Measurements from ENCODE around the gene TRIM17. TPM values are rescaled to one million over a fixed set of nuclear protein-coding genes. Genes with fewer than 3 reads are reported as not detected.

TRIM17 gene
- total RNA-seq, 4 donors from 2014 or later: not detected

GRCh38 chr1:228358764-228359612, 57.7 kb downstream of the TRIM17 start:
- 92% methylated on average over 19 of the region's 19 CpGs; no CpG with 5 or more reads in 1 of the 2 donors for WGBS, 2 donors (ENCODE audit: low coverage in 1 of 2)
- no peaks in the 10 kb centered on the region for H3K9me3 ChIP-seq
- H3K36me3 ChIP-seq: no peaks in the 10 kb centered on the region
- DNase-seq: no peak
- no peaks in the 10 kb centered on the region for H3K4me1 ChIP-seq
- in situ Hi-C loops (cut with MboI; ENCODE audit: low pct_ligation_motif_present in 1 of 4, low pct_unique_long_range_greater_than_20kb in 1 of 4, low sequenced_read_pairs in 3 of 4): no loop called here
- H3K27ac ChIP-seq: no peak overlapping the region
- no peak overlapping the region for H3K4me3 ChIP-seq
- intact Hi-C loops (cut with DNase I; ENCODE audit: low total_unique reads): no loop called here
- H3K27me3 ChIP-seq: no peaks in the 10 kb centered on the region
- TF ChIP-seq CTCF (IDR thresholded peaks at IDR 0.05) (no peak), POLR2A (IDR thresholded peaks at IDR 0.05) (no peak), POLR2AphosphoS5 (IDR thresholded peaks at IDR 0.05) (no peak), EP300 (IDR thresholded peaks at IDR 0.05; ENCODE audit: low read depth) (no peak)

GRCh38 chr1:228358039-228358763, 58.5 kb downstream of the TRIM17 start:
- Histone ChIP-seq H3K4me1 (no peaks in the 10 kb centered on the region), H3K9me3 (no peaks in the 10 kb centered on the region), H3K27ac (no peak overlapping the region), H3K27me3 (no peaks in the 10 kb centered on the region), H3K36me3 (no peaks in the 10 kb centered on the region), H3K4me3 (no peak overlapping the region)
- WGBS, 2 donors (ENCODE audit: low coverage in 1 of 2): 75% methylated on average over 4 of the region's 4 CpGs; no CpG with 5 or more reads in 1 of the 2 donors
- in situ Hi-C loops (cut with MboI; ENCODE audit: low pct_ligation_motif_present in 1 of 4, low pct_unique_long_range_greater_than_20kb in 1 of 4, low sequenced_read_pairs in 3 of 4) (no loop called here), intact Hi-C loops (cut with DNase I; ENCODE audit: low total_unique reads) (no loop called here)
- TF ChIP-seq POLR2AphosphoS5 (IDR thresholded peaks at IDR 0.05): no peak
- DNase-seq: no peak

Small RNA genes lying within 50 kb of the gene (small RNA-seq; reads per million reads assigned to genes)
- gene MIR4666A: 0 reads per million in 4 donors

Other genes starting within 250 kb of the TRIM17 start
- gene OBSCN, start 208.8 kb downstream of the TRIM17 start, total RNA-seq: 10 to 100 TPM; 11.9 to 21.7 (median 15.8) TPM
- 100 to 1,000 TPM in 1 of 4 donors, 10 to 100 TPM in 3; 27.2 to 125 (median 48.6) TPM for gene TRIM11, start 10.0 kb downstream of the TRIM17 start, total RNA-seq
- 100 to 1,000 TPM in 1 of 4 donors, 10 to 100 TPM in 3; 13.8 to 110 (median 27.1) TPM for gene RNF187, start 70.5 kb upstream of the TRIM17 start, total RNA-seq